ENCODE data around the gene FGF19. TPM values are rescaled to one million over a fixed set of nuclear protein-coding genes. Genes with fewer than 3 reads are reported as not detected.

FGF19 gene
- total and polyA plus RNA-seq, 9 of the 15 experiments (the other 6 are each of a cell fraction or from before 2014, with no cell fraction given) = 0.11 TPM; not detected in 8

DNA sequence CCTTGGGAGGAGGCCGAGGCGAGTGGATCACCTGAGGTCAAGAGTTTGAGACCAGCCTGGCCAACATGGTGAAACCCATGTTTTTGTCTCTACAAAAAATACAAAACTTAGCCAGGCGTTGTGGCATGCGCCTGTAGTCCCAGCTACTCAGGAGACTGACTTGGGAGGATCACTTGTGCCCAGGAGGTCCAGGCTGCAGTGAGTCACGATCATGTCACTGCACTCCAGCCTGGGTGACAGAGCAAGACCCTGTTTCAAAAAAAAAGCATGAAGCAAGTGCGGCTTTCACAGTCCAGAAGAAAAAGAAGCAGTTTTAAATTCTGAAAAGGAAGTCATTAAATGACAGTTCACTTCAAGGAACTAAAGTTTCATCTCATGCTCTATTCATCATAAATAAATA lies 21.6 kb downstream of the FGF19 start:
- Histone ChIP-seq H3K27me3 (ENCODE audit: control insufficient read depth in 2 of 2, insufficient read depth in 2 of 2, low read length in 2 of 2) (no peaks in the 10 kb centered on the region), H4K20me1 (replicated peaks; ENCODE audit: control insufficient read depth, insufficient read depth, low read length) (no peaks in the 10 kb centered on the region), H3K27ac (ENCODE audit: extremely low read depth, low read depth, low read length) (no peak overlapping the region), H2AFZ (ENCODE audit: low read depth, low read length) (no peak overlapping the region; the same call in 1 of the 2 replicates), H3K4me2 (ENCODE audit: insufficient read depth, low read length) (no peak overlapping the region), H3K9ac (ENCODE audit: insufficient read depth in 1 of 2, low read depth in 2 of 2, low read length in 2 of 2) (no peak overlapping the region), H3K79me2 (ENCODE audit: control insufficient read depth, insufficient read depth, low read length) (no peaks in the 10 kb centered on the region), H3K36me3 (ENCODE audit: control insufficient read depth, insufficient read depth, low read length) (no peaks in the 10 kb centered on the region; the same call in 2 of the 3 replicates), H3K4me3 (no peak overlapping the region), H3K9me1 (ENCODE audit: control insufficient read depth, insufficient read depth, low read length) (no peaks in the 10 kb centered on the region), H3K9me3 (replicated peaks; ENCODE audit: control insufficient read depth, insufficient read depth, low read depth, low read length) (0 out of 2 replicates have a peak, but pooled peaks cover 2% of the 10 kb centered on the region), H3K4me1 (replicated peaks in 1 of 2; ENCODE audit: control insufficient read depth in 2 of 2, insufficient read depth in 2 of 2, low read length in 2 of 2) (peaks cover 0 to 13% of the 10 kb centered on the region in 2 experiments; a peak in 2 of 5 replicates)
- no peak for DNase-seq (ENCODE audit: extremely low read depth in 1 of 4, low spot score in 3 of 4)
- WGBS (ENCODE audit: insufficient coverage, low coverage, missing lambda C conversion rate) = 41% methylated on average over 6 of the region's 6 CpGs
- ChIA-PET POLR2A (no interaction called here), CTCF (ENCODE audit: low intra/inter-chr PET ratio) (no interaction called here)
- intact Hi-C loops (cut with micrococcal nuclease) = no loop called here
- in situ Hi-C loops (cut with MboI) = loop anchor here (10.0 kb wide), 1 partner anchor 203 kb away; no protein-coding TSS in a partner anchor
- BruUV-seq (replicated peaks) = no TSS peak
- FAIRE-seq = no peak
- ATAC-seq = no peak
- TF ChIP-seq KLF10 (CRISPR knock-in tag; IDR thresholded peaks at IDR 0.05) (no peak), GTF2A2 (tag; IDR thresholded peaks at IDR 0.05) (no peak), NR1H2 (CRISPR knock-in tag; IDR thresholded peaks at IDR 0.05) (no peak), CTBP1 (IDR thresholded peaks at IDR 0.05; ENCODE audit: borderline replicate concordance) (no peak)
- TF ChIP-seq, protein P1, sequence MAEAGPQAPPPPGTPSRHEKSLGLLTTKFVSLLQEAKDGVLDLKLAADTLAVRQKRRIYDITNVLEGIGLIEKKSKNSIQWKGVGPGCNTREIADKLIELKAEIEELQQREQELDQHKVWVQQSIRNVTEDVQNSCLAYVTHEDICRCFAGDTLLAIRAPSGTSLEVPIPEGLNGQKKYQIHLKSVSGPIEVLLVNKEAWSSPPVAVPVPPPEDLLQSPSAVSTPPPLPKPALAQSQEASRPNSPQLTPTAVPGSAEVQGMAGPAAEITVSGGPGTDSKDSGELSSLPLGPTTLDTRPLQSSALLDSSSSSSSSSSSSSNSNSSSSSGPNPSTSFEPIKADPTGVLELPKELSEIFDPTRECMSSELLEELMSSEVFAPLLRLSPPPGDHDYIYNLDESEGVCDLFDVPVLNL (CRISPR knock-in tag; IDR thresholded peaks at IDR 0.05; ENCODE audit: low read depth) = no peak
- TF ChIP-seq, protein P2, sequence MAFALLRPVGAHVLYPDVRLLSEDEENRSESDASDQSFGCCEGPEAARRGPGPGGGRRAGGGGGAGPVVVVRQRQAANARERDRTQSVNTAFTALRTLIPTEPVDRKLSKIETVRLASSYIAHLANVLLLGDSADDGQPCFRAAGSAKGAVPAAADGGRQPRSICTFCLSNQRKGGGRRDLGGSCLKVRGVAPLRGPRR (CRISPR knock-in tag; IDR thresholded peaks at IDR 0.05) = no peak
- TF ChIP-seq, protein P3, sequence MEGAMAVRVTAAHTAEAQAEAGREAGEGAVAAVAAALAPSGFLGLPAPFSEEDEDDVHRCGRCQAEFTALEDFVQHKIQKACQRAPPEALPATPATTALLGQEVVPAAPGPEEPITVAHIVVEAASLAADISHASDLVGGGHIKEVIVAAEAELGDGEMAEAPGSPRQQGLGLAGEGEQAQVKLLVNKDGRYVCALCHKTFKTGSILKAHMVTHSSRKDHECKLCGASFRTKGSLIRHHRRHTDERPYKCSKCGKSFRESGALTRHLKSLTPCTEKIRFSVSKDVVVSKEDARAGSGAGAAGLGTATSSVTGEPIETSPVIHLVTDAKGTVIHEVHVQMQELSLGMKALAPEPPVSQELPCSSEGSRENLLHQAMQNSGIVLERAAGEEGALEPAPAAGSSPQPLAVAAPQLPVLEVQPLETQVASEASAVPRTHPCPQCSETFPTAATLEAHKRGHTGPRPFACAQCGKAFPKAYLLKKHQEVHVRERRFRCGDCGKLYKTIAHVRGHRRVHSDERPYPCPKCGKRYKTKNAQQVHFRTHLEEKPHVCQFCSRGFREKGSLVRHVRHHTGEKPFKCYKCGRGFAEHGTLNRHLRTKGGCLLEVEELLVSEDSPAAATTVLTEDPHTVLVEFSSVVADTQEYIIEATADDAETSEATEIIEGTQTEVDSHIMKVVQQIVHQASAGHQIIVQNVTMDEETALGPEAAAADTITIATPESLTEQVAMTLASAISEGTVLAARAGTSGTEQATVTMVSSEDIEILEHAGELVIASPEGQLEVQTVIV (CRISPR knock-in tag; IDR thresholded peaks at IDR 0.05; ENCODE audit: borderline replicate concordance) = no peak
- TF ChIP-seq, protein P4, sequence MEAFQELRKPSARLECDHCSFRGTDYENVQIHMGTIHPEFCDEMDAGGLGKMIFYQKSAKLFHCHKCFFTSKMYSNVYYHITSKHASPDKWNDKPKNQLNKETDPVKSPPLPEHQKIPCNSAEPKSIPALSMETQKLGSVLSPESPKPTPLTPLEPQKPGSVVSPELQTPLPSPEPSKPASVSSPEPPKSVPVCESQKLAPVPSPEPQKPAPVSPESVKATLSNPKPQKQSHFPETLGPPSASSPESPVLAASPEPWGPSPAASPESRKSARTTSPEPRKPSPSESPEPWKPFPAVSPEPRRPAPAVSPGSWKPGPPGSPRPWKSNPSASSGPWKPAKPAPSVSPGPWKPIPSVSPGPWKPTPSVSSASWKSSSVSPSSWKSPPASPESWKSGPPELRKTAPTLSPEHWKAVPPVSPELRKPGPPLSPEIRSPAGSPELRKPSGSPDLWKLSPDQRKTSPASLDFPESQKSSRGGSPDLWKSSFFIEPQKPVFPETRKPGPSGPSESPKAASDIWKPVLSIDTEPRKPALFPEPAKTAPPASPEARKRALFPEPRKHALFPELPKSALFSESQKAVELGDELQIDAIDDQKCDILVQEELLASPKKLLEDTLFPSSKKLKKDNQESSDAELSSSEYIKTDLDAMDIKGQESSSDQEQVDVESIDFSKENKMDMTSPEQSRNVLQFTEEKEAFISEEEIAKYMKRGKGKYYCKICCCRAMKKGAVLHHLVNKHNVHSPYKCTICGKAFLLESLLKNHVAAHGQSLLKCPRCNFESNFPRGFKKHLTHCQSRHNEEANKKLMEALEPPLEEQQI (IDR thresholded peaks at IDR 0.05) = no peak
- TF ChIP-seq, protein P5, sequence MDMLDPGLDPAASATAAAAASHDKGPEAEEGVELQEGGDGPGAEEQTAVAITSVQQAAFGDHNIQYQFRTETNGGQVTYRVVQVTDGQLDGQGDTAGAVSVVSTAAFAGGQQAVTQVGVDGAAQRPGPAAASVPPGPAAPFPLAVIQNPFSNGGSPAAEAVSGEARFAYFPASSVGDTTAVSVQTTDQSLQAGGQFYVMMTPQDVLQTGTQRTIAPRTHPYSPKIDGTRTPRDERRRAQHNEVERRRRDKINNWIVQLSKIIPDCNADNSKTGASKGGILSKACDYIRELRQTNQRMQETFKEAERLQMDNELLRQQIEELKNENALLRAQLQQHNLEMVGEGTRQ (CRISPR knock-in tag; IDR thresholded peaks at IDR 0.05) = no peak
- TF ChIP-seq, protein P6, sequence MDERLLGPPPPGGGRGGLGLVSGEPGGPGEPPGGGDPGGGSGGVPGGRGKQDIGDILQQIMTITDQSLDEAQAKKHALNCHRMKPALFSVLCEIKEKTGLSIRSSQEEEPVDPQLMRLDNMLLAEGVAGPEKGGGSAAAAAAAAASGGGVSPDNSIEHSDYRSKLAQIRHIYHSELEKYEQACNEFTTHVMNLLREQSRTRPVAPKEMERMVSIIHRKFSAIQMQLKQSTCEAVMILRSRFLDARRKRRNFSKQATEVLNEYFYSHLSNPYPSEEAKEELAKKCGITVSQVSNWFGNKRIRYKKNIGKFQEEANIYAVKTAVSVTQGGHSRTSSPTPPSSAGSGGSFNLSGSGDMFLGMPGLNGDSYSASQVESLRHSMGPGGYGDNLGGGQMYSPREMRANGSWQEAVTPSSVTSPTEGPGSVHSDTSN (CRISPR knock-in tag; IDR thresholded peaks at IDR 0.05; ENCODE audit: low read depth) = no peak
- TF ChIP-seq, protein P6 (tag; conservative IDR thresholded peaks at IDR 0.05; ENCODE audit: low read depth) = no peak
